ENCODE data around the gene IGF2.

The IGF2 gene

GRCh38 chr11:2176389-2176900 lies 37.3 kb upstream of the IGF2 start:
- TF ChIP-seq CTCF (IDR thresholded peaks at IDR 0.05; ENCODE audit: low read depth, low read length): no peak
- no peak overlapping the region for H3K4me3 ChIP-seq (ENCODE audit: low read depth, low read length)

- no peak for TF ChIP-seq CTCF (IDR thresholded peaks at IDR 0.05; ENCODE audit: low read depth, low read length)
- no peak overlapping the region for H3K4me3 ChIP-seq (ENCODE audit: low read depth, low read length)
These were observed 36.5 kb upstream of the IGF2 start for GRCh38 chr11:2175659-2176058.

- TF ChIP-seq CTCF (IDR thresholded peaks at IDR 0.05; ENCODE audit: low read depth, low read length): no peak
- no peak overlapping the region for H3K4me3 ChIP-seq (ENCODE audit: low read depth, low read length)
These were observed 35.2 kb upstream of the IGF2 start for GRCh38 chr11:2174361-2174760.

GRCh38 chr11:2173761-2174160 lies 34.6 kb upstream of the IGF2 start:
- H3K4me3 ChIP-seq (ENCODE audit: low read depth, low read length): no peak overlapping the region
- no peak for TF ChIP-seq CTCF (IDR thresholded peaks at IDR 0.05; ENCODE audit: low read depth, low read length)

- no peak overlapping the region for H3K4me3 ChIP-seq (ENCODE audit: low read depth, low read length)
- peak; percentile 48 for TF ChIP-seq CTCF (IDR thresholded peaks at IDR 0.05; ENCODE audit: low read depth, low read length)
These were observed 34.0 kb upstream of the IGF2 start for GRCh38 chr11:2173150-2173693.

GRCh38 chr11:2172676-2173075 lies 33.5 kb upstream of the IGF2 start:
- no peak for TF ChIP-seq CTCF (IDR thresholded peaks at IDR 0.05; ENCODE audit: low read depth, low read length)

GRCh38 chr11:2171591-2172003 lies 32.4 kb upstream of the IGF2 start, which contains the start of gene TH:
Gene TH, minus strand, starts transcription at chr11:2171815. Its CDS starts 29 bp downstream, at chr11:2171786.
- no peak within 1 kb of the TSS for H3K4me3 ChIP-seq (ENCODE audit: low read depth, low read length)
- TF ChIP-seq CTCF (IDR thresholded peaks at IDR 0.05; ENCODE audit: low read depth, low read length): no peak

More at GRCh38 chr11:2172676-2173075, 33.5 kb upstream of the IGF2 start:
- no peak overlapping the region for H3K4me3 ChIP-seq (ENCODE audit: low read depth, low read length)
